Dermis microvascular lymphatic vessel endothelial cell (primary cell): Measurements from ENCODE around the gene CALM3. TPM values are rescaled to one million over a fixed set of nuclear protein-coding genes. Genes with fewer than 3 reads are reported as not detected.

Source experiments
- DNase-seq, 2 donors: peaks; one replicate each; pipeline versions ENCODE4 v3.0.0 to v3.0.0-alpha.2; 2010; ENCODE audit warnings: low read depth in 2 of 2
- total RNA-seq: library from RNA; depleted of rRNA; stranded (reverse); fragments of >200 nt; gene quantifications from 2 replicates; pipeline ENCODE4 v1.2.1, GENCODE V29; 2014

CALM3 gene
- total RNA-seq, 1 donor from 2014 or later, result 121 TPM

GRCh38 chr19:46599716-46600373 lies 1.3 kb upstream of the CALM3 start:
- peak in 1 of 2 donors; percentile 24 for DNase-seq

- peak; percentile 95 to 98 for DNase-seq
Observed at GRCh38 chr19:46600384-46601317, 479 bp upstream of the CALM3 start.

GRCh38 chr19:46602392-46603194 lies 1.5 kb downstream of the CALM3 start:
- DNase-seq, result no peak

GRCh38 chr19:46603195-46603637 lies 2.1 kb downstream of the CALM3 start:
- DNase-seq, result no peak

- DNase-seq, result no peak
Observed at GRCh38 chr19:46603752-46604231, 2.7 kb downstream of the CALM3 start.

GRCh38 chr19:46604781-46605355 lies 3.7 kb downstream of the CALM3 start:
- DNase-seq, result no peak

GRCh38 chr19:46605356-46605821 lies 4.3 kb downstream of the CALM3 start:
- DNase-seq, result no peak

- no peak for DNase-seq
Observed at GRCh38 chr19:46606019-46606418, 4.9 kb downstream of the CALM3 start.

- no peak for DNase-seq
Observed at GRCh38 chr19:46606681-46607447, 5.7 kb downstream of the CALM3 start.

GRCh38 chr19:46607448-46607841 lies 6.3 kb downstream of the CALM3 start:
- no peak for DNase-seq

- DNase-seq, result no peak
Observed at GRCh38 chr19:46608178-46608577, 7.0 kb downstream of the CALM3 start.

GRCh38 chr19:46608581-46609345 lies 7.6 kb downstream of the CALM3 start:
- no peak for DNase-seq

GRCh38 chr19:46609511-46610412 lies 8.6 kb downstream of the CALM3 start:
- no peak for DNase-seq

GRCh38 chr19:46610413-46610775 lies 9.3 kb downstream of the CALM3 start:
- DNase-seq, result no peak

GRCh38 chr19:46610851-46611770 lies 10.0 kb downstream of the CALM3 start:
- DNase-seq, result no peak

GRCh38 chr19:46611776-46612175 lies 10.6 kb downstream of the CALM3 start:
- DNase-seq, result no peak

GRCh38 chr19:46613525-46613924 lies 12.4 kb downstream of the CALM3 start:
- no peak for DNase-seq
